ENCODE results near the gene PIP5KL1.
"Not testable (repeated sequence)": the region's sequence is repeated elsewhere in the genome, so short reads cannot be mapped to it uniquely, and the experiment has no call there.

PIP5KL1 gene

GRCh38 chr9:127904561-127905003 lies 26.0 kb downstream of the PIP5KL1 start:
- no peak overlapping the region for H3K4me3 ChIP-seq (ENCODE audit: low read length)

DNA sequence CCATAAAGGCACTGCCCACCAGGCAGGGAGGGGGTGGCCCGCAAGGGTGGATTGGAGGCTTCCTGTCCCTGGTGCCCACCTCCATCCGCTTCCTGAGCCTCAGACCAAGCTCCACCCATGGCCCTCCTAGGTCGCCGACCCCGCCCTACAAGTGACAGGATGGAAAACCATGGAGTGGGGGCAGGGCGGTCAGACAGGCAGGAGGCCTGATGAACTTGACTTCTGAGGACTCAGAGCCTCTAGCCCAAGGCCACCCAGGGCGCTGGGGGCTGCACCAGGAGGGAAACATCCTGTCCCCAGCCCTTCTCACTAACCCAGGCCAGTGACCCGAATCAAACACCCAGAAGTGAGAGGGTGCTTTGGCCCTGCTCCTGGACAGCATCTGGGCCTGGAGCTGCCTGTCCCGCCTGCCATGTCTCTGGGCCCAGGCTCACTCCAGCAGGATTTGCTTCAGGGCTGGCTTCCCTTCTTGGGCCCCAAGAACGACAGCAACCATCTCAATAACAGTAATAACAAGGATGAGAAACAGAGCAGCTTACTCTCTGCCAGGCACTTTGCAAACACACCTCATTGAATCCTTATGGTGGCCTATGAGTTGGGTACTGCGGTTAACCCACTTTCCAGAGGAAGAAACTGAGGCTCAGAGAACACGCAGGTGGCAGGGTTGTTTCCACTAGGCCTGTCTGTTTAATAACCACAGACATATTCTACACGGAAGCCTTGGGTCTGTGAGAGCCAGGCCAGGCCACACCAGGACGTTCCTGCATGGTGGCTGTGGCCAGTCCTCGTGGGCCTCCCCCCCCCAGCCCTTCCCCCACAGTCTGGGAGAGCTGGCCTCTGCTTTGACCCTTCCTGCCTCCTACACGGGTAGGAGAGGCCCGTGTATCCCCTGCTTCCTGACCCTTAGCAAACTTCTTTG lies 26.8 kb downstream of the PIP5KL1 start:
- peak; percentile 78 for DNase-seq (ENCODE audit: low read depth, low spot score)
- no peak overlapping the region for H3K4me3 ChIP-seq (ENCODE audit: low read length)

More at GRCh38 chr9:127904561-127905003, 26.0 kb downstream of the PIP5KL1 start:
- DNase-seq (ENCODE audit: low read depth, low spot score) = no peak

DNA sequence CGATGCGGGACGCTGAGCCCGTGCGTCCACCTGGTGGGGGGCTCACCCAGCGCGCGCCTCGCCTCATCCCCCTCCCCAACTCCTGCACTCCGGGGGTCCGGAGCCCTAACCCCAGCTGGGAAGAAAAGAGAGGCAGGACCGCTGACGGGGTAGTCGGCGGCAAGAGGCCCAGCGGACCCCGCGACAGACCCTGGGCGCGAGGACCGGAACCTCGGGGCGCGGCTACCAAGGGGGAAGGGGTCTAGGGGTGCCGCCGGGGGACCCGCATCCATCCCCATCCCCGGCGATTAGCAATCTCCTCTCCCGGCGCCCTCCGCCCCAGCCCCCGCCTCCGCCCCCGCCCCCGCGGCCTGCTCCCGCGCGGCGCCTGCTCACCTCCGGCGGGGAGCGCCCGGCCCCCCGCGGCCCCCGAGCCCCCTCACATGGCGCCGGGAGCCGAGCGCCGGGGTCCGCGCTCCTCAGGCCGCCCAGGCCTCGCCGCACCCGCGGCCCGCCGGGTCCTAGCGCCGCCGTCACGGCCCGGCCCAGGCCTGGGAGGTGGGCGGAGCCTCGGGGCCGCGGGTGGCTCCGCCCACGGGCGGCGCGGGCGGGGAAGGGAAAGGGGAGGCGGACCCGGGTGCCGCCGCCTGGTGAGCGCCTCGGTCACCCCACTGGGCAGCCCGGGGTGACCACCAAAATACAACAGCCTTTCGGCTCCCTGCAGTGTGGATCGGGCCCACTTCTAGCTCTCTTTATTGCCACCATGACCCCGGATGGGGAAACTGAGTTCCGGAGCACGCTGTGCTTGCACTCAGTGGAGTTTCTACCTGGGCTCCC lies 31.2 kb downstream of the PIP5KL1 start, which contains the start of gene ST6GALNAC6:
ST6GALNAC6 (minus strand) TSS at position 476 of the 816 bp plus-strand sequence. CDS start 1,622 bp downstream, outside the sequence.
- peak within 1 kb of the TSS; percentile 75 for H3K4me3 ChIP-seq (ENCODE audit: low read length)
- no peak for DNase-seq (ENCODE audit: low read depth, low spot score)

DNA sequence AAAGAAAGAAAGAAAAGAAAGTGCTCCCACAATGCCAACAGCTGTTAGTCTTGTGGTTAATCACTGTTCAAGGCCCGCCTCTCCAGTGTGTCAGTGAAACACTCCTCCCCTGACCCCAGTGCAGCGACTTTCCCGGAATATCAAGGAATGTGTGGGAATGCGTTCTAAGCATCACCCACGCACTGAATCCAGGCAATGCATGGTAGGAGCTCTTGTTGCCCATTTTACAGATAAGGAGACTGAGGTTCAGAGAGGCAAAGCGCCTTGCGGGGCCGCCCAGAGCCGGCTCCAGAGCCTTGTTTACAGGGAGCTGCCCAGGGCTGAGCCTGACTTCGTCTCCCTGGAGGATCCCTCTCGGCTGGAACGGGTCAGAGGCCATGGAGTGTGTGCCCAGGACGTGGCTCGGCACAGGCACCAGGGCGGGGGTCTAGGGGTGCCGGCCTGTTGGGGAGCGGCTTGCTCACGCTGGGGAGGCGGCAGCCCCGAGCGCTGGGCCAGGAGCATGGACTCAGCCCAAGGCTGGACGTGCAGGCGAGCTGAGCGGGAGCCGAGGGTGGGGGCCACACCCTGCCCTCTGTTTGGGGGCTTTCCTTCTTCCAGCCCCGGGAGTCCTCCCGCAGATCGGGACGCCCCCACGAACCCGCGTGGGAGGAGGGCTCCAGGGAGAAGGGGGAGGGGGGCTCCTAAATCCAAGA lies 32.0 kb downstream of the PIP5KL1 start:
- H3K4me3 ChIP-seq (ENCODE audit: low read length) = peak overlapping the region; percentile 75
- no peak for DNase-seq (ENCODE audit: low read depth, low spot score)

DNA sequence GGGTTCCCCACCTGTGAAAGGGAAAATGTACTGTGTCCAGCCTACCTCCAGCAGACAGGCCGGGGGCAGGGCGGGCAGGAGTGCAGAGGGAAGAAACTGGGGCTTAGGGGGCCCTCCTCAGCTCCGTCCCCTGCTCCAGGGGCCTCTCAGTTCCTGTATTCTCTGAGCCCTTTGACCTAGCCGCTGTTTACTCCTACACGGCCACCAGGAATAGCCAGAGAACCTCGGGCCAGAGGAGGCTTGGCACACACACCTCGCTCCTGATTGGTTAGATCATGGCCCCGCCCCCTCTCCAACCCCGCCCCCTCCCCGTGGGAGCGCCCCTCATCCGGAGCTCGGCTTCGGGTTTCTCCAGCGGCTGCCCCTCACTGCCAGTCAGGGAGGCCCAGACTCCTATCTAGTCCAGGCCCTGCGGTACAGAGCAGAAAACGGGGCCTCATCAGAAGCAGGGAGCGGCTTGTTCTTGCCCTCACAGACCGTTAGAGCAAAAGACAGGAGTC lies 33.3 kb downstream of the PIP5KL1 start:
- DNase-seq (ENCODE audit: low read depth, low spot score) = no peak
- no peak overlapping the region for H3K4me3 ChIP-seq (ENCODE audit: low read length)

DNA sequence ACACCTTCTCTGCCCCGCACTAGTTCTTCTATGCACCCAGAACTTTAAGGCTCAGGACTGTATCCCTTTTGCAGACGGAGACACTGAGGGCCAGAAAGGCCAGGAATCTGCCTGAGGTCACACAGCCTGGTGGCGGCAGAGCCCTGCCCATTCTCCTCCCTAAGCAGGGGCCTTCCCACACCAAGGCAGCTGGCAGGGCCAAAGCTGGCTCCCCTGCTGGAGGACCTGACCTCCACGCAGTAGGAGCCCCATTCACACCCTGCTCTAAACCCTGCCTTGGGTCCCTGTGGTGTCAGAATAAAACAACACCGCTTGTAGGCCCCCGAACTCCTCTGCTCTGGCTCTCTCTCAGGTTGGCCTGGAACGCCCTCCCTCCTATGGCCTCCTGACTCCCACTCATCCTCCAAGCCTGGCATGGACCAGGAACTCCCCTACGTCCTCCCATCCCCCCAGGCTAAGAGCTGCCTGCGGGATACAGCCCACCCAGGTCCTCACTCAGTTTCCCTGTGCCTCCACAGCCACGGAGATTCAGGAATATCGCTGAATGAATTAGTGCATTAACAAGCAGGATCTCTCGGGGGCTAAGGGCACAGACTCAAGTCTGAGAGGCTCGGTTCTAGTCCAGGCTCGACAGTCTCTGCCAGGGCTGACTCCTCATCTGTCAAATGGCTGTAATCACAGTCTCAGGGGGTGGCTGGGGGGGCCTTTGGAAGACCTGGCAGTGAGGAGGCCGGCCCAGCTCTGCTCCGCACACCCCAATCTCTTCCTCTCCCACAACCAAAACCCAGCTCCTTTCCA lies 34.0 kb downstream of the PIP5KL1 start:
- no peak for DNase-seq (ENCODE audit: low read depth, low spot score)
- no peak overlapping the region for H3K4me3 ChIP-seq (ENCODE audit: low read length)

GRCh38 chr9:127895811-127896210 lies 34.8 kb downstream of the PIP5KL1 start:
- no peak for DNase-seq (ENCODE audit: low read depth, low spot score)
- H3K4me3 ChIP-seq (ENCODE audit: low read length) = no peak overlapping the region

GRCh38 chr9:127893392-127893791 lies 37.2 kb downstream of the PIP5KL1 start:
- no peak overlapping the region for H3K4me3 ChIP-seq (ENCODE audit: low read length)
- no peak for DNase-seq (ENCODE audit: low read depth, low spot score)

- no peak overlapping the region for H3K4me3 ChIP-seq (ENCODE audit: low read length)
- DNase-seq (ENCODE audit: low read depth, low spot score) = no peak
Observed at GRCh38 chr9:127892831-127893230, 37.7 kb downstream of the PIP5KL1 start.

DNA sequence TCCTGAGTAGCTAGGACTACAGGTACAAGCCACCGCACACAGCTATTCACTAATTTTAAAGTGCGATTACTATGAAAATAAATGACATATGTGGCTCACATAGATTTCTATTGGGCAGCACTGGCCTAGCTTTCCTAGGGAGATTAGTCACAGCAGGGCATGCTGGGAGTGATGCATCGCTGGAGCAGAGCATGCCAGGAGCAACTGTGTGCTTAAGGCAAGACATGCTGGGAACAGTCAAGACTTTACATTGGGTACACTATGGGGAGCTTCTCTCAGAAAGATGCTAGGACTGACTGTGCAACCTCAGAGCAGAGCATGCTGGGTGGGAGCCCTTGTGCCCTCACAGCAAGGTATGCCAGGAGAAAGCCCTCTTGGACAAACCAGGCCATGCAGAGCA lies 40.5 kb downstream of the PIP5KL1 start:
- no peak overlapping the region for H3K4me3 ChIP-seq (ENCODE audit: low read length)
- DNase-seq (ENCODE audit: low read depth, low spot score) = no peak

DNA sequence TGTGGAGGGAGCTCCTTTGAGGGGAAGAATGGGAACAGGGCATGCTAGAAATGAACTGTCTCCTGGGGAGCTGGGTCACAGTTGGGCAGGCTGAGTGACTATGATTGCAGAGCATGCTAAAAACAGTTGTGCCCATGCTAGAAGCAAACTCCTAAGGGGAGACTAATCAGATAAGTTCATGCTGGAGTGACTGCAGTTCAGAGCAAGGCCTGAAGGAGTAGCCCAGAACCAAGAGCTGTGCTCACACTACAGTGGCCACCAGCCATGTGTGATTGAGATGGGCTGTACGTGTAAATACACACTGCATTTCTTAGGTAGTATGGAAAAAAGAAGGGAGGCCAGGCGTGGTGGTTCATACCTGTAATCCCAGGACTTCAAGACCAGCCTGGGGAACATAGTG lies 42.8 kb downstream of the PIP5KL1 start:
- H3K4me3 ChIP-seq (ENCODE audit: low read length) = no peak overlapping the region
- no peak for DNase-seq (ENCODE audit: low read depth, low spot score)

DNA sequence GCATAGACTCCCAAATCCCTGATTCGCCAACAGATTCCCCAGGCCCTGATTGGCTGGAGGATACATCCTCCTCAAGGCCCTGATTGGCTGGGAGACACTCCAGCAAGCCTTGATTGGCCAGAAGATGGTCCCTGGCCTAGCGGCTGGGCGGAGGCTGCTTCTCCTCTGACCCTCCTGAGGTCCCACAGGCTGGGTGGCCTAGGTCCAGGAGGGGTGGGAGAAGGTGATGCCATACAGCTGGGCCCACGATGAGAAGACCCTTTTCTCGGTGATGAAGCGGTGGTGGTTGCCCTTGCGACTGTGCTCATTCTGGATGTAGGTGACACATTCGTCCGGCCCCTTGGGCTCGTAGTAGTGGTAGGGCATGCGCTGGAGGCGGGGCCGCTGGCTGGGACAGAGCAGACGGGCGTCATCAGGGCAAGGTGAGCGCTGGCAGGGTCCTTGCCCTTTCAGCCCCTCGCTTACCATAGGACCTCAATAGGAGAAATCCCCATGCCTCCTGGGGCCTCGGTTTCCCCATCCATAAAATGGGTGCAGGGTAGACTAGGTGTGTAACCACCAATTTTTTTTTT lies 44.1 kb downstream of the PIP5KL1 start:
- no peak for DNase-seq (ENCODE audit: low read depth, low spot score)
- no peak overlapping the region for H3K4me3 ChIP-seq (ENCODE audit: low read length)

DNA sequence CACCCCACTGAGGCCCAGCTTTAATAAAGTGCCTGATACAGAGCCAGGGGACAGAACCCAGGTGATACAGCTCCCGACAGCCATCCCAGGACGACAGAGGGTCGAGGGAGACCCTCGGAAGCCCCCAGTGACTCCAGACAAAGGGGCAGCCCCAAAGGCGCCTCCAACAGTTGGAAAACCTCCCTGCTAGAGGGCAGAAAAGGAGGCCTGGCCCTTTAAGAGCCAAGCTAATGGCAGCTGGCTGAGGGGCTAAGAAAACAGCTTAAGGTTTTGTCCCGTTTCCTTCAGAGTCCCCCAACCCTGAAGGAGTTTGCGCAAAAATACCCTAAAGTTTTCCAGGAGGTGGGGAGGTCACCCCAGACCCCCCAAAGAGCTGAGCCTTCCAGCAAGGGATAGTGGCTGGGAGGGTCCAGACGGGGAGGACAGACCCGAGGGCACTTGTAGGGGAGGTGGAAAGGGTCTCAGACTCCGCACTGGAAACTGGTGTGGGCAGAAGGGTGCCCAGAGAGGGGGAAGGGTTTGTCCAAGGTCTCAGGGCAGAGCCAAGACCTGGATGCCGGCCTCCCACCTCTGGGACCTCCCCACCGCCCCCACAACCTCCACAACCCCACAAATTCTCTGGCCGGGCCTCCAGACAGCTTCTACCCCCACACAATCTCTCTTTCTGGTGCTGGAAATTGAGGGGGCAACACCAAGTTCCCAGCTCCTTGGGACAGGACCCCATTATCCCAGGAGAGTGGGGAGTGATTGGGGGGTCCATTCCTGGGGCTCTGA lies 44.9 kb downstream of the PIP5KL1 start:
- no peak for DNase-seq (ENCODE audit: low read depth, low spot score)
- no peak overlapping the region for H3K4me3 ChIP-seq (ENCODE audit: low read length)

- no peak for DNase-seq (ENCODE audit: low read depth, low spot score)
- H3K4me3 ChIP-seq (ENCODE audit: low read length) = no peak overlapping the region
Observed at GRCh38 chr9:127884976-127885490, 45.5 kb downstream of the PIP5KL1 start.

DNA sequence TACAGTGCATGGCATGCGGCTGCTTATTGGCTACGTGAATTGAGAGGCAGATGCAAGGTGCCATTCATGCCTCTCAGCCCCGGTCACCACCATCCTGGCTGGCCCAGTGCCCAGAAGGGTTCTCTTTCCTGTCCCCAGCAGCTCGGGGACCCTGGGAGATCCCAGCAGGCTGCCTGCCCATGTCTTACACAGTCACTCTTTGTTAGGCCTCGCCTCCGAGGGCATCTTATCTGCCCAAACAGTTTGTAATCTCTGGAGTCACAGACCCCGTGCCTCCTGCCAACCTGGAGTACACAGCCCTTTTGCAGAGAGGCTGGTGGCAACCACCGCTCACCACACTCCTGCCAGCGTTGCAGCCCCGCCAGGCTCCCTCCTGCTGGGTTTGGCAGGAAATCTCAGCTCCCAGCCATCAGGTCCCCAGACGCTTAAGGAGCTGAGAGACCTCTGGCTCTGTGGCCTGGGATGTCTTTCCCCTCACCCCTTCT lies 46.1 kb downstream of the PIP5KL1 start:
- DNase-seq (ENCODE audit: low read depth, low spot score) = no peak

GRCh38 chr9:127883959-127884358 lies 46.6 kb downstream of the PIP5KL1 start:
- H3K4me3 ChIP-seq (ENCODE audit: low read length) = no peak overlapping the region
- DNase-seq (ENCODE audit: low read depth, low spot score) = no peak

More for the DNA sequence above, 46.1 kb downstream of the PIP5KL1 start:
- no peak overlapping the region for H3K4me3 ChIP-seq (ENCODE audit: low read length)

DNA sequence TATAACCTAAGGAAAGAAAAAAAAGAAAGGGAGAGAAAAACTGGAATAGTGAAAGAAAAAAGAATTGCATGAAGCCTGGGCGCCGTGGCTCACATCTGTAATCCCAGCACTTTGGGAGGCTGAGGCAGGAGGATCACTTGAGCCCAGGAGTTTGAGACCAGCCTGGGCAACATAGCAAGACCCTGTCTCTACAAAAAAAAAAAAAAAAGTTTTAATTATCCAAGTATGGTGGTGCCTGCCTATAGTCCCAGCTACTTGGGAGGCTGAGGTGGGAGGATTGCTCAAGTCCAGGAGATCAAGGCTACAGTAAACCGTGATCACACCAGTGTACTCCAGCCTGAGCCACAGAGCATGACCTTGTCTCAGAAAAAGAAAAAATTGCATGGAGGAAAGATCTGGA lies 48.9 kb downstream of the PIP5KL1 start:
- not testable (repeated sequence) for DNase-seq (ENCODE audit: low read depth, low spot score)

More for the DNA sequence above, 48.9 kb downstream of the PIP5KL1 start:
- H3K4me3 ChIP-seq (ENCODE audit: low read length) = not testable (repeated sequence)

Measured in Jurkat, Clone E6-1 (cell line).